Psoas muscle (tissue), 8 donors: ENCODE data around the gene JOSD2. TPM values are rescaled to one million over a fixed set of nuclear protein-coding genes. Genes with fewer than 3 reads are reported as not detected.

ENCODE experiments used
- ATAC-seq, 4 donors: fragments of 200-7000 bp; cut with Tn5 transposase; one replicate each; pipeline ENCODE4 v1.9.1; 2020; ENCODE audit warnings: moderate library complexity in 3 of 4, mild to moderate bottlenecking in 2 of 4
- DNase-seq, 2 donors: peaks; one replicate each; pipeline ENCODE4 v3.0.0-alpha.2; 2020
- H3K27ac ChIP-seq: fragments of 200-600 bp; one replicate; pipeline ENCODE4 v1.8.0; 2022
- H3K27me3 ChIP-seq, 3 donors: fragments of 200-600 bp in 1 of 3; one replicate each; pipeline versions ENCODE4 v1.6.1 to v1.8.0; 2013 to 2022; ENCODE audit warnings: low read length in 2 of 3, mild to moderate bottlenecking in 2 of 3, moderate library complexity in 1 of 3; ENCODE audit not compliant: insufficient read depth in 3 of 3
- H3K36me3 ChIP-seq, 2 donors: fragments of 200-600 bp in 1 of 2; one replicate each; pipeline versions ENCODE4 v1.6.1 to v1.8.0; 2013 to 2022; ENCODE audit warnings: low read depth in 1 of 2, mild to moderate bottlenecking in 1 of 2, moderate library complexity in 1 of 2; ENCODE audit not compliant: insufficient read depth in 1 of 2
- H3K4me1 ChIP-seq: fragments of 200-600 bp; one replicate; pipeline ENCODE4 v1.8.0; 2022
- H3K4me3 ChIP-seq: fragments of 200-600 bp; one replicate; pipeline ENCODE4 v1.8.0; 2022; ENCODE audit warnings: mild to moderate bottlenecking
- H3K9me3 ChIP-seq: fragments of 200-600 bp; one replicate; pipeline ENCODE4 v1.8.0; 2022
- WGBS, 3 donors: extraction: QIAGEN DNeasy Blood & Tissue Kit; methylation state at CpG; one replicate each; pipeline versions ENCODE4 v1.1.6 to v1.1.7; 2013; 5-methylcytosine and 5-hydroxymethylcytosine counted together
- intact Hi-C, 2 donors: fragments of 100-400 bp; cut with DNase I; formaldehyde crosslinking; loops; one replicate each; pipeline versions ENCODE4 v1.11.0 to v1.14.2; 2022
- polyA plus RNA-seq, 3 donors: library from polyadenylated mRNA; stranded (reverse); fragments of 200-250 nt; gene quantifications; one replicate each; pipeline ENCODE4 v1.2.3, GENCODE V29; 2013
- total RNA-seq, 4 donors: library from RNA; stranded (reverse); fragmentation: NEBNext Ultra II Directional in 2 of 4; extraction: Animal tissue kit (Norgen Biotek cat#: 25700) in 2 of 4; gene quantifications; one replicate each; pipeline versions ENCODE4 v1.2.1 to v1.2.4, GENCODE V29; 2021 to 2023
- TF ChIP-seq, protein P1 (sequence below): fragments of 200-600 bp; IDR thresholded peaks from one replicate; pipeline ENCODE4 v1.8.0; 2022; ENCODE audit warnings: antibody characterized with exemption
- donor health status: healthy with polysubstance abuse.
- donor health status: DM: no; HTN: no; CAD: no; lungs with moderate emphysema.
- donor health status: Bipolar disorder and iron deficiency.
- donor health status: healthy.
- donor health status: DM: yes; HTN: yes; CAD: no.
- donor health status: DM: no; HTN: no; CAD: no.
- donor health status: DM: no; HTN: no; CAD: no.
- donor health status: DM: yes; HTN: yes; CAD: no.

The JOSD2 gene
- total and polyA plus RNA-seq, 7 donors, result 28.5 to 87.2 (median 41.0) TPM

DNA sequence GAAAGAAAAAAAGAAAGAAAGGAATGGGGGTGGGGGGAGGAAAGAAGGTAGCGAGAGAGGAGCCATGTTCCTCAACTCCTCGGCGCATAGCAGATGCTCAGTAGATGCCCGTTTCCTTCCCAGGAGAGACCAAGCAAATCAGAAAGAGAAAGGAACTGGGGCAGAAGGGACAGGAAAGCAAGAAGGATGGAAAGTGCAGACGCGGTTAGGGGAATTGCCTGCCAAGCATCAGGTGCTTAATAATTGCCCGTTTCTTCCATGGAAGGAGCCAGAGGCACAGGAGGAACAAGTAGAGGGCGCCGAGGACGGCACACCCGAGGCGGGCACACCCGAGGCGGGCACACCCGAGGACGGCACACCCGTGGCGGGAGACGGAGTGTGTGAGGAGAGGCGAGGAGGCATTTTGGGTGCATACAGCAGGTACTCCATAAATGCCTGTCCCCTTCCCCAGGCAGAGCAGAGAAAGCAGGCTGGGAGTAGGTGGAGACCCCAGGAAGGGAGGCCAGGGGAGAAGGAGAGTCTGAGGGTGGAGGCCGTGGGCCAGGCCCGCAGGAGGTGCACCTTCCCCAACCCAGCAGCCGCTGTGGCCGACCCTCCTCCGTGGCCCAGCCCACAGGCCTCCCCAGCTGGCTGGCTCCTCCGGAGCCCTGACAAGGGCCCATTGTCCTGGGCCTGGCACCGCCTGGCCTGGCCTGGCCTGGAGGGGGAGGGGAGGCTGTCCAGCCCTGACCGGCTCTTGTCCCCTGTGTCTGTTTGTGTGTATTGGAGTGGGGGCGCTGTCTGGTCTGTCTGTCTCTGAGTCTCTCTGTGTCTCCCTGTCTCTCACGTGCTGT, 14.6 kb downstream of the JOSD2 start:
- 26 to 38% (median 29%) methylated on average over 27 to 30 of the region's 30 CpGs for WGBS, 3 donors
- Histone ChIP-seq H3K9me3 (no peaks in the 10 kb centered on the region), H3K4me1 (peaks cover 6% of the 10 kb centered on the region), H3K36me3 (no peaks in the 10 kb centered on the region), H3K27me3 (no peaks in the 10 kb centered on the region), H3K27ac (peak overlapping the region; percentile 73), H3K4me3 (peak overlapping the region; percentile 72)
- DNase-seq, result peak; percentile 52 to 73
- intact Hi-C loops, result no loop called here
- TF ChIP-seq, protein P1, sequence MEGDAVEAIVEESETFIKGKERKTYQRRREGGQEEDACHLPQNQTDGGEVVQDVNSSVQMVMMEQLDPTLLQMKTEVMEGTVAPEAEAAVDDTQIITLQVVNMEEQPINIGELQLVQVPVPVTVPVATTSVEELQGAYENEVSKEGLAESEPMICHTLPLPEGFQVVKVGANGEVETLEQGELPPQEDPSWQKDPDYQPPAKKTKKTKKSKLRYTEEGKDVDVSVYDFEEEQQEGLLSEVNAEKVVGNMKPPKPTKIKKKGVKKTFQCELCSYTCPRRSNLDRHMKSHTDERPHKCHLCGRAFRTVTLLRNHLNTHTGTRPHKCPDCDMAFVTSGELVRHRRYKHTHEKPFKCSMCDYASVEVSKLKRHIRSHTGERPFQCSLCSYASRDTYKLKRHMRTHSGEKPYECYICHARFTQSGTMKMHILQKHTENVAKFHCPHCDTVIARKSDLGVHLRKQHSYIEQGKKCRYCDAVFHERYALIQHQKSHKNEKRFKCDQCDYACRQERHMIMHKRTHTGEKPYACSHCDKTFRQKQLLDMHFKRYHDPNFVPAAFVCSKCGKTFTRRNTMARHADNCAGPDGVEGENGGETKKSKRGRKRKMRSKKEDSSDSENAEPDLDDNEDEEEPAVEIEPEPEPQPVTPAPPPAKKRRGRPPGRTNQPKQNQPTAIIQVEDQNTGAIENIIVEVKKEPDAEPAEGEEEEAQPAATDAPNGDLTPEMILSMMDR, result no peak
- peak; percentile 18 to 48 (median 28) for ATAC-seq

DNA sequence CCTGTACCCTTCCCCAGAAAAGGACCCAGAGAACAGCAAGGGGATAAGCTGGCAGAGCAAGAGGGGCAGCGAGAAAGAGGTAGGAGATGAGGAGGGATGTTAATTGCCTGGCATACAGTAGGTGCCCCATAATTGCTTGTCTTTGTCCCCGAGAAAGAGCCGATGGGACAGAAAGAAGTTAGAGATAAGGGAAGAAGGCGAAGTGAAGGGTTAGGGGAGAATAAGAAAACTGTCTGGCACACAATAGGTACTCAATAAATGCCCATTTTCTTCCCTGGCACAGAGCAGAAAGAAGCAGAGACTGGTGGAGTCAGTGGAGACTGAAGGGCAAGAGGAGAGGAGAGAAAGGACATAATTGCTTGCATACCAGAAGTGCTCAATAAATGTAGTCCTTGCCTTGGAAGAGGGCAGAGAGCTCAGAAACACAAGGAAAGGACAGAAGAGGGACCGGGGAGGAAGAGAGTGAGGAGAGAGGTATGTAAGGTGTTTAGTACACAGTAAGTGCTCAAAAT, 15.9 kb downstream of the JOSD2 start:
- no peaks in the 10 kb centered on the region for H3K36me3 ChIP-seq
- H3K4me3 ChIP-seq, result no peak overlapping the region
- WGBS, 3 donors, result 37 to 67% (median 37%) methylated on average over 5 of the region's 5 CpGs
- ATAC-seq, result no peak
- H3K9me3 ChIP-seq, result no peaks in the 10 kb centered on the region
- peaks cover 9% of the 10 kb centered on the region for H3K4me1 ChIP-seq
- intact Hi-C loops, result no loop called here
- DNase-seq, result no peak
- TF ChIP-seq, protein P1, result no peak
- H3K27ac ChIP-seq, result peak overlapping the region; percentile 38
- H3K27me3 ChIP-seq, result no peaks in the 10 kb centered on the region

DNA sequence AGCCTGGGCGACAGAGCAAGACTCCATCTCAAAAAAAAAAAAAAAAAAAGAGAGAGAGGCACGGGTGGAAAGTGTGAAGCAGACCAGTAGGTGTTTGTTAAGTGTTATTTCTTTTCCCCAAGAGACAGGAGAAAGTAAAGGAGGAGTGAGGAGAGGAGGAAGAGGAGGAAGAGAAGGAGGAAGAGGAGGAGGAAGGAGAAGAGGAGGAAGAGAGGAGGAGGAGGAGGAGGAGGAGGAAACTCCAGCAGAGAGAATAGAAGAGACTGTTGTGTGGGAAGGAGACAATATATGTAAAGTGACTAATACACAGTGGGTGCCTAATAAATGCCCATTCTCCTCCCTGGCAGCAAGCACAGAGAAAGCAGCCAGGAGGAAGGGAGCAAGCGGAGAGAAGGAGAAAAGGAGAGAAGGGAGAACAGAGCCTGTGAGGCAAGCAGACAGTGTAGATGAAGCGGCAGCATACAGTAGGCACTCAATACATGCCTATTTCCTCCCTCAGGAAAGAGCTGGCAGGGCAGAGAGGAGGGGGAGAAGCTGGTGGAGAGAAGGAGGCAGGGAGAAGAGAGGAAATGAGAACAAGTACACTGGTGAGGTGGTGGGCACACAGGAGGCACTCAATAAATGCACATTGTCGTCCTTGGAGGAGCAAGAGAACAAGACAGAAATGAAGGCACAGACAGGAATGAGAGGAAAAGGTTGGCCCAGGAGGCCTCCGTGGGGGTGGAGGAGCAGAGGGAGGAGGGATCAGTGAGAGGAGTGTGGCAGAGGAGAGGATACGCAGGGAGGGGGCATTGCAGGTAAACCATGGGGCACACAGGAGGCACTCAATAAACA, 16.6 kb downstream of the JOSD2 start:
- H3K9me3 ChIP-seq, result no peaks in the 10 kb centered on the region
- H3K36me3 ChIP-seq, result no peaks in the 10 kb centered on the region
- TF ChIP-seq, protein P1, result no peak
- H3K4me1 ChIP-seq, result peaks cover 14% of the 10 kb centered on the region
- no peak overlapping the region for H3K27ac ChIP-seq
- ATAC-seq (no peak), DNase-seq (peak; percentile 4 to 16)
- 36 to 51% (median 40%) methylated on average over 6 to 7 of the region's 7 CpGs for WGBS, 3 donors
- intact Hi-C loops, result no loop called here
- H3K4me3 ChIP-seq, result no peak overlapping the region
- no peaks in the 10 kb centered on the region for H3K27me3 ChIP-seq

DNA sequence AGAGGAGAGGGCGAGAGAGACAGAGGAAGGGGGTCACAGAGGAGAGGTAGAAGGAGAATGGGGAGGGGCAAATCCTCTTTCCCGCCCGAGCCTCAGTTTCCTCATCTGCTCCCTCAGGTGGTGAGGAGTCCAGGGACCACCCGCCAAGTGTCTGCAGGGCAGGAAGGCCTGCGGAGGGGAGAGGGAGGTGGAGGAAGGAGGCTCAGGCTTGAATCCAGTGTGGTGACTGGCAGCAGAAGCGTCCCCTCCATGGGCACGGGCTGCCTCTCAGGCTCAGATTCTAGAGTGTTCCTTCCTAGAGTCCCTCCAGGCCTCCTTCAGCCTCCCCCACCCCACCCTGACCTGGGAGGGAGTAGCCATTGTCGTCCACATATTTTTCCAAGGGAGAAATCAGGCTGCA, 17.8 kb downstream of the JOSD2 start:
- 44 to 58% (median 51%) methylated on average over 8 of the region's 8 CpGs for WGBS, 3 donors
- H3K4me3 ChIP-seq, result no peak overlapping the region
- peaks cover 19% of the 10 kb centered on the region for H3K4me1 ChIP-seq
- ATAC-seq (no peak), DNase-seq (peak; percentile 12 to 35)
- H3K27me3 ChIP-seq, result no peaks in the 10 kb centered on the region
- H3K27ac ChIP-seq, result peak overlapping the region; percentile 55
- H3K9me3 ChIP-seq, result no peaks in the 10 kb centered on the region
- no peaks in the 10 kb centered on the region for H3K36me3 ChIP-seq
- intact Hi-C loops, result no loop called here
- TF ChIP-seq, protein P1, result no peak
